ENCODE results near the gene ST8SIA2. TPM values are rescaled to one million over a fixed set of nuclear protein-coding genes. Genes with fewer than 3 reads are reported as not detected.

ST8SIA2 gene
- total RNA-seq, 1 donor = 0.27 TPM

DNA sequence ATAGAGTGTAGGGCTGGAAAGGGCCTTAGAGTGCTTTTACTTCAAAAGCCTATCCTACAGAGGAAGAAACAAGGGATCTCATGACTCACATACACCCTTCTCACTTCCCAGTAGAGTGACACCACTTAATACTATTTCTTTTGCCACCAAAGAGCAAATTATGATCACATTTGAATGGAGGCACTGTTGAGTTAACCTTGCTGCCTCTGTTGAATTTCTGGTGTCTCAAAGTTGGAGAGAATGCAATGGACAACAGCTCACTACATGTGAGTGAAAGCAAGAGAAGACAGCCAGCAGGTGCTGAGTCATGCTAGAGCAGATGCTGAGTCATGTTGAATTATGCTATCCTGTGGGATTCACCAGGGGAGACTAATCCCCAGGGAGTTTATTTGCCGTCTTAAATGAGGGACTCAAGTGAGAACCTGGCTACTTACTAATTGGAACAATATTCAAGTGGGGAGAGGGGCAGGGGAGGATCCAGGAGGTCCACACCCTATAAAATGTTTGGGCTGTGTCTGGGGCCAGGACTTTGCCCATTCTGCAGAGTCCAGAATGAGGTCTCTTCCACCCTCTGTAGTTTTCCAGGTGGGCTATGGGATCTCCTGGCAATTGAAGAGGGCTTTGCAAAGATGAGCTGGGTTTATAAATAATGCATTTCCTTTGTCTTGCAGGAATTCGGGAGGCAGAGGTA lies 35.8 kb downstream of the ST8SIA2 start:
- no peak for DNase-seq (ENCODE audit: low read depth in 2 of 3, low spot score in 2 of 3)

DNA sequence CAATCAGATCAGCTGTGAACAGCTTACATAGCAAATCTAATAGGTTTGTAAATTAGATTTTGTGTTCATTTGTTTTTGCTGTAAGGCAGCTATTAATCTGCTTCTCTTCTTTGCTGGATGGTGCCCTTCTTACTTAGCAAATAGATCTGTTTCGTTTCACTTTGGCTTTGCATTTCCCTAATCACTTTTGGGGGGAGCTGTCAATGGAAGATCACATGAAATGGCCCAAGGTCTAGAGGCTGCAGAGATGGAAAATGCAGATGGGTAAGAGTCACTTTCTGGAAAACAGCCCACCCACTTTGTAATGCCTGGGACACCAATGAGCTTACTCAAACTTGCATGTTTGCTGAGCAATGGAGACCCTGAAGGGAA lies 36.4 kb downstream of the ST8SIA2 start:
- no peak for DNase-seq (ENCODE audit: low read depth in 2 of 3, low spot score in 2 of 3)

DNA sequence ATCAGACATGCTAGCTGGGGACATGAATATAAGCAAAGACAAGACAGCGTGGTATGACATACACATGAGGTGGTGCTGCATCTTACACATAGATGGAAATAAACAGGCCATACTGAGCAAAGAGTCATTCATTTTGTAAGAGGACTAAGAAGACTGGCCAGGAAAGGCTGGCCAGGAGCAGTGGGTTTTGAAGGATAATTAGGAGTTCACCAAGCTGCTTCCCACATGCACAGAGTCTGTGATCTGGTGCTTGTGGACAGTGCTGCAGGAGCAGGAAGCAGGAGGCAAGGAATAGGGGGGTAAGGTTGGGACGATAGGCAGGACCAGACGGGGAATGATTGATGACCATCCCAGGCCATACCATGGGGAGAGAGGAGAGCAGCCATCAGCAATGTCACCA lies 41.5 kb downstream of the ST8SIA2 start:
- DNase-seq (ENCODE audit: low read depth in 2 of 3, low spot score in 2 of 3) = no peak

GRCh38 chr15:92438471-92438870 lies 44.8 kb downstream of the ST8SIA2 start:
- no peak for DNase-seq (ENCODE audit: low read depth in 2 of 3, low spot score in 2 of 3)

GRCh38 chr15:92443381-92443780 lies 49.7 kb downstream of the ST8SIA2 start:
- DNase-seq (ENCODE audit: low read depth in 2 of 3, low spot score in 2 of 3) = no peak

GRCh38 chr15:92444631-92445030 lies 51.0 kb downstream of the ST8SIA2 start:
- DNase-seq (ENCODE audit: low read depth in 2 of 3, low spot score in 2 of 3) = no peak

DNA sequence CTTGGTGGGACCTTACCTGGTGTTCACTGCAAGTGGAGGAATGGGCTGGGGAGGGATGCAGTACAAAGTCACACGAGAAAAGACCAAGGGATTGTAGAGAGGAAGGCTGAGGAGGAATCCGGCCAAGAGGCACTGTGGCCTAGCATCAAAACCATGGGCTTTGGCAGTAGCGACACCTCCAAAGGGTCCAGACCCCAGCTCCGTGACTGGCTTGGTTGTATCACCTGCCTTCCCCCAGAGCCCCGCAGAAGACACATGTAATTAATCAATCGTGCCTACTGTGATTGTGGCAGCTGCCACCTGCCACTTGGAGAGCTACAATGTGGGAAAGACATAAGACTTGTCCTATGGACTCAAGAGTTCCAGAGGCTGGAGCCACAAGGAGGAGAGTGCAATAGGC lies 54.7 kb downstream of the ST8SIA2 start:
- no peak for DNase-seq (ENCODE audit: low read depth in 2 of 3, low spot score in 2 of 3)

GRCh38 chr15:92449476-92449875 lies 55.8 kb downstream of the ST8SIA2 start:
- DNase-seq (ENCODE audit: low read depth in 2 of 3, low spot score in 2 of 3) = no peak

GRCh38 chr15:92451225-92451825 lies 57.6 kb downstream of the ST8SIA2 start:
- no peak for DNase-seq (ENCODE audit: low read depth in 2 of 3, low spot score in 2 of 3)

GRCh38 chr15:92452143-92452542 lies 58.5 kb downstream of the ST8SIA2 start:
- DNase-seq (ENCODE audit: low read depth in 2 of 3, low spot score in 2 of 3) = no peak

DNA sequence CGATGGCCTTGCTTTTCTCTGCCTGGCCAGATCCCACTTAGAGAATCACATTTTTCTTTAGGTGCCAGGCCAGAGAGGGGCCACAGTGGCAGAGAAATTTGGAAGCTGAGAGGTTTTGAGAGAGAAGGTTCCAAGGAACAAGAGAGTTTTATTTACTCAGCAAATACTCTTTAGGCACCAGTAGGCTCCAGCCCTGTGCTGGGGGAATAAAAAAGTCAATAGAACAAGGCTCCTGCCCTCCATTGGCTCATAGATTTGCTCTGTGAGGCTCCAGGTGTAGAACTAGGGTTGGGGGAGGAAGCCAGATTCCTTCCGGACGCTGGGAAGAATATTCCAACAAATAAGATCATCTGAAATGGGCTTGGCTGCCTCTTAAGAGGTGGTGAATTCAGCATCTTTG lies 59.9 kb downstream of the ST8SIA2 start:
- no peak for DNase-seq (ENCODE audit: low read depth in 2 of 3, low spot score in 2 of 3)

GRCh38 chr15:92454555-92455105 lies 60.9 kb downstream of the ST8SIA2 start:
- DNase-seq (ENCODE audit: low read depth in 2 of 3, low spot score in 2 of 3) = no peak

- no peak for DNase-seq (ENCODE audit: low read depth in 2 of 3, low spot score in 2 of 3)
These were observed 61.6 kb downstream of the ST8SIA2 start for GRCh38 chr15:92455271-92455670.

GRCh38 chr15:92457471-92458041 lies 63.9 kb downstream of the ST8SIA2 start:
- DNase-seq (ENCODE audit: low read depth in 2 of 3, low spot score in 2 of 3) = no peak

DNA sequence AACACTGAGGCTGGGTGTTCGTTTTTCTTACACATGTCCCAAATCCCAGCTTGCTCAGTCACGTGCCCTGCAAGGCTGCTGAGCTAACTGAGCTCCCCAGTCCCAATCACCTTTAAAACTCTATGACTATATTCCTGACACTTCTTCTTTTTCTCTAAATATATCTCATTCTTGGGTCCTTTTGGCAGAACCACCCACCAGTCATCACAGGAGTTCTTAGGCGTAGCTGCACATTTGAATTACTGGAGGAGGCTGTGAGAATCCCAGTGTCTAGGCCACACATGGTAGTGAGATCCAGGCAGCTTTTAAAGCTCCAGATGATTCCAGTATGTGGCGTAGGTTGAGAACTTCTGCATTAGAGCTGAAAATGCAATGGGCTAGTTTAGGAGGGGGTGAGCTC lies 66.3 kb downstream of the ST8SIA2 start:
- DNase-seq (ENCODE audit: low read depth in 2 of 3, low spot score in 2 of 3) = no peak

- no peak for DNase-seq (ENCODE audit: low read depth in 2 of 3, low spot score in 2 of 3)
These were observed 68.9 kb downstream of the ST8SIA2 start for GRCh38 chr15:92462424-92463125.

DNA sequence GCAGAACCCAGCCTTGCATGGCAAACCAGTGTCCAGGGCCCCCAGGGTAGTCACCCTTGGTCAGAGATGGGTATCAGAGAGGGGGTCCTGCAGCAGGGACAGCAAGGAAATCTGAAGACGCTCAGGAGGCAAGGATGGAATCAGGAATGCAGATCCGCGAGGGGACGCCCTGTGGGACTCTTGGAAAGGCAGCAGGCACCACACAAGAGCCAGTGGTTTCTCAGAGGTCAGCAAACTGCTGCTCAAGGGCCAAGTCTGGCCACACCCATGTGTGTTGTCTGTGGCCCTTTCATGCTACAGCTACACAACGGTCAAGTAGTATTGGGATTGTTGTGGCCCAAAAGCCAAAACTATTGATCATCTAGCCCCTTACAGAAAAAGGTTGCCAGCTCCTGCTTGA lies 69.7 kb downstream of the ST8SIA2 start:
- no peak for DNase-seq (ENCODE audit: low read depth in 2 of 3, low spot score in 2 of 3)

- no peak for DNase-seq (ENCODE audit: low read depth in 2 of 3, low spot score in 2 of 3)
These were observed 70.1 kb downstream of the ST8SIA2 start for GRCh38 chr15:92463826-92464225.

DNA sequence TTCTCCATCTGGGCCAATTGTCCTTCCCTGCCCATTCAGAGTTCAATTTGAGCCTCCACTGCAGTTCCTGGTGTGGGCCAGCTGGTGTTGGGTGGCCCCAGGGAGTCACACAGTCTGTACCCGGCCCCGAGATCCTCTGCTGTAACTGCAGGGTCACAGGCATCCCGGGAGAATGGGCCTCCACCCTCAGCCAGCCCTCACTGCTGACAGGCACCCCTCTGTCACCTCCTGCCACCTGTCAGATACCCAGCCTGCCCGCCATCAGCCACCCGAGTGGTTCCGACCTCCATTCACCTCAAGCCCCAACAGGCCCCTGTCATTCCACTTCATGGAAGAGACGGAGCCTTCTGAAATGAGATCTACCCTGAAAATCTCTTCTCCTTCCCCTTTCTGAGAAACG lies 73.2 kb downstream of the ST8SIA2 start:
- DNase-seq (ENCODE audit: low read depth in 2 of 3, low spot score in 2 of 3) = no peak

- no peak for DNase-seq (ENCODE audit: low read depth in 2 of 3, low spot score in 2 of 3)
These were observed 73.6 kb downstream of the ST8SIA2 start for GRCh38 chr15:92467245-92467644.

DNA sequence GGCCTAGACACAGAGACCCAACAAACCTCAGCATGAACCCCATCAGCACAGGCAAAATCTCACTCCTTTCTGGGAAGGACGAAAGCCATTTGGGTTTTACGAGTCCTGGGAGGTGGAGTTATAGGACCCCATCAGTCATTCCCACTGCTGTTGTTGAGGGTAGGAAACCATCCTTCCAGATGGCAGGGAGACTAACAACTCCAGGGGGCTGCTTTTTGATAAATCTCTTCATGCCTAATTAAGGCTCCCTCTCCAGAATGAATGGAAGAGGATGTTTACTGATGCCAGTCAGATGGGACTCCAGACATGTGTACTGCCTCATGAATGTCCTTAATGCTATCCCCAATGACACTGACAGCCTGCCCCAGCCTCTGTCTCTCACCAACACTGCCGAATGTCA lies 75.3 kb downstream of the ST8SIA2 start:
- no peak for DNase-seq (ENCODE audit: low read depth in 2 of 3, low spot score in 2 of 3)

DNA sequence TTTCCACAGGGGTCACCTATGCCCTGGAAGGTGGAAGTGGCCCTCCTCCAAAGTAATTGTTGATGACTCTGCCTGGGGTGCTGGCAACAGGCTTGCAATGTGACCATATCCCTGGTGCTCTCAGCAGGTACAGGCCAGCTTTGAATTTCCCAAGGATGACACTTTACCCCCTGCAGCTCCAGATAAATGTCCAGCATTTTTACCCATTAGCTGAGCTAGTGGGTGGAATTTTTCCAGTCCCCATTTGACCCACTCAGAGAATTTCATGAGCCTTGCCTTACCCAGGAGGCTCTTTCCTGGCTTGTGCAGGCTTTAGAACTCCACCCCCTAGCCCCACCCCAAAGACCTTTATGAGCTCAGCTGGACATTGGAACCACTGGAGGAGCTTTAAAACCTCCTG lies 77.6 kb downstream of the ST8SIA2 start:
- DNase-seq (ENCODE audit: low read depth in 2 of 3, low spot score in 2 of 3) = no peak
